ENCODE measurements around the gene METRNL. TPM values are rescaled to one million over a fixed set of nuclear protein-coding genes. Genes with fewer than 3 reads are reported as not detected.
A peak's percentile ranks its signal among the peaks of the same experiment; 100 is the strongest.

The METRNL gene
- polyA plus RNA-seq, 3 donors, result 13.1 to 133 (median 29.8) TPM

DNA sequence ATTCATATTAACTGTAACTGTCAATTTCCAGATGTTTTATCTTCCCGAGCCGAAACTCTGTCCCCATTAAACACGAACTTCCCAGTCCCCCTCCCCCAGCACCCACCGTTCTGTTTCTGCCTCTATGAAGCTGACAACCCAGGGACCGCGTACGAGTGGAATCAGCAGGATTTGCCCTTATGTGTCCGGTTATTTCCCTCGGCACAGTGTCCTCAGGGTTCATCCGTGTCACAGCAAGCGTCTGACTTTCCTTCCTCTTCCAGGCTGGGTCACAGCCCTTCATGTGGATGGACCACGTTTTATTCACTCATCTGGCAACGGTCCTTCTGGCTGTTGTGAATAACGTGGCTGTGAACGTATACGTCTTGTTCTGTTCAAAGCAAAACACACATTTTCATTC, 31.3 kb downstream of the METRNL start:
- peaks cover 25 to 38% (median 35%) of the 10 kb centered on the region in 3 donors for H3K27me3 Mint-ChIP-seq (ENCODE audit: low read depth in 3 of 3)

DNA sequence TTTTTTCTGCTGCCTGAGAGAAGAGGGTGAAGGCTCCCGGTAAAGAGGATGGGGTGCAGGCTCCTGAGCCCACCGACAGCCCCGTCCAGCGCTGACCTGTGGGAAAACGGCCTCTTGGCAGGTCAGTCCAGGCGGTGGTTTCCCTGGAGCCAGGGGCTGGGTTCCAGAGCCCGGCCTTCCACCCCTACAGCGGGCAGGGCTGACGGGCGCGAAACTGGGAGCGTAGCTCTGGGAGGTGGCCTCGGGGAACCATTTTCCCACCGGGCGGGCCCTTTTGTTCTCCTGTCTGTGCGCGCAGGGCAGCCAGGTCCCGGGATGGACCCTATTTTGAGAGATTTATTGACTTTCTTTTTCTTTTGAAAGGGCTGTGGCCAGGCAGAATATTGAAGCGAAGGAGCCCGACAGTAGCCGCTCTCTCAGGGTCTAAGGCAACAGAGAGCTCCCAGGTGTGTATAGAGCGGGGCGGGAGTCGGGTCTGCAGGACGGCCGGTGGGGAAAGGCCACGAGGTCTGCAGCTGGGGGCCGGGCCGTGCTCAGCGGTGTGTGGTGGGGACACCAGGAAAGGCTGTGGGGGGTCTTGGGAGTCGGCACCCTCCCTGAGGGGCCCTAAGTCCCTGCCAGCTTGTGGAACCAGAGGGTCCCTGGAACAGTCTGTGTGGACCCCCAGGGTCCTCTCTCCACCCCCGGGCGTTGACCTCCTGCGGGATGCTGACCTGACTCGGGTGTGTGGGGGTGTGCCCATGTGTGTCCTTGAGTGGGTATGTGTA, 32.3 kb downstream of the METRNL start:
- Histone ChIP-seq H3K36me3 (replicated peaks in 1 of 2; ENCODE audit: control insufficient read depth in 1 of 2, insufficient read depth in 2 of 2, low read length in 2 of 2) (no peaks in the 10 kb centered on the region), H4K20me1 (ENCODE audit: insufficient read depth, low read length) (no peaks in the 10 kb centered on the region), H3K27ac (ENCODE audit: low read depth in 1 of 2, low read length in 2 of 2) (no peak overlapping the region), H3K9me3 (replicated peaks in 1 of 2; ENCODE audit: control insufficient read depth in 1 of 2, insufficient read depth in 1 of 2, low read length in 2 of 2) (no peaks in the 10 kb centered on the region), H3K79me2 (ENCODE audit: insufficient read depth, low read length) (no peaks in the 10 kb centered on the region), H2AFZ (ENCODE audit: insufficient read depth, low read depth, low read length, poor library complexity, severe bottlenecking) (no peak overlapping the region), H3K27me3 (ENCODE audit: control insufficient read depth in 2 of 2, insufficient read depth in 2 of 2, low read length in 2 of 2) (no peaks in the 10 kb centered on the region), H3K4me2 (replicated peaks; ENCODE audit: extremely low read depth, low read length, poor library complexity, severe bottlenecking) (no peak overlapping the region), H3K9ac (ENCODE audit: insufficient read depth, low read length, poor library complexity, severe bottlenecking) (no peak overlapping the region), H3K4me1 (ENCODE audit: control insufficient read depth in 1 of 2, insufficient read depth in 2 of 2, low read length in 2 of 2) (peaks cover 6 to 8% of the 10 kb centered on the region in 2 donors), H3K4me3 (replicated peaks in 1 of 3; ENCODE audit: low read depth in 2 of 3, low read length in 3 of 3) (no peak overlapping the region)
- DNase-seq, result no peak
- peak overlapping the region in 2 of 7 donors; percentile 20 to 50 for H3K27ac Mint-ChIP-seq
- H3K4me3 Mint-ChIP-seq, result no peak overlapping the region
- peaks cover 22 to 39% (median 35%) of the 10 kb centered on the region in 3 donors for H3K27me3 Mint-ChIP-seq (ENCODE audit: low read depth in 3 of 3)
- peaks cover 16% of the 10 kb centered on the region for H3K4me1 Mint-ChIP-seq
- TF ChIP-seq, protein P1, sequence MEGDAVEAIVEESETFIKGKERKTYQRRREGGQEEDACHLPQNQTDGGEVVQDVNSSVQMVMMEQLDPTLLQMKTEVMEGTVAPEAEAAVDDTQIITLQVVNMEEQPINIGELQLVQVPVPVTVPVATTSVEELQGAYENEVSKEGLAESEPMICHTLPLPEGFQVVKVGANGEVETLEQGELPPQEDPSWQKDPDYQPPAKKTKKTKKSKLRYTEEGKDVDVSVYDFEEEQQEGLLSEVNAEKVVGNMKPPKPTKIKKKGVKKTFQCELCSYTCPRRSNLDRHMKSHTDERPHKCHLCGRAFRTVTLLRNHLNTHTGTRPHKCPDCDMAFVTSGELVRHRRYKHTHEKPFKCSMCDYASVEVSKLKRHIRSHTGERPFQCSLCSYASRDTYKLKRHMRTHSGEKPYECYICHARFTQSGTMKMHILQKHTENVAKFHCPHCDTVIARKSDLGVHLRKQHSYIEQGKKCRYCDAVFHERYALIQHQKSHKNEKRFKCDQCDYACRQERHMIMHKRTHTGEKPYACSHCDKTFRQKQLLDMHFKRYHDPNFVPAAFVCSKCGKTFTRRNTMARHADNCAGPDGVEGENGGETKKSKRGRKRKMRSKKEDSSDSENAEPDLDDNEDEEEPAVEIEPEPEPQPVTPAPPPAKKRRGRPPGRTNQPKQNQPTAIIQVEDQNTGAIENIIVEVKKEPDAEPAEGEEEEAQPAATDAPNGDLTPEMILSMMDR (IDR thresholded peaks at IDR 0.05), result no peak
- H3K9me3 Mint-ChIP-seq, result peaks cover 0 to 4% (median 2%) of the 10 kb centered on the region in 7 donors
- H3K36me3 Mint-ChIP-seq, result no peaks in the 10 kb centered on the region
- intact Hi-C loops (cut with micrococcal nuclease), result no loop called here
- WGBS (ENCODE audit: insufficient coverage), result 97% methylated on average over 29 of the region's 35 CpGs

More for the DNA sequence above, 31.3 kb downstream of the METRNL start:
- TF ChIP-seq, protein P1 (IDR thresholded peaks at IDR 0.05), result no peak
- no peak for DNase-seq
- peak overlapping the region in 3 of 7 donors; percentile 23 to 48 (median 36) for H3K27ac Mint-ChIP-seq
- 87% methylated on average over 10 of the region's 16 CpGs for WGBS (ENCODE audit: insufficient coverage)
- H3K9me3 Mint-ChIP-seq, result peaks cover 0 to 4% (median 2%) of the 10 kb centered on the region in 7 donors
- Histone ChIP-seq H3K9me3 (replicated peaks in 1 of 2; ENCODE audit: control insufficient read depth in 1 of 2, insufficient read depth in 1 of 2, low read length in 2 of 2) (no peaks in the 10 kb centered on the region), H3K27ac (ENCODE audit: low read depth in 1 of 2, low read length in 2 of 2) (no peak overlapping the region), H3K27me3 (ENCODE audit: control insufficient read depth in 2 of 2, insufficient read depth in 2 of 2, low read length in 2 of 2) (no peaks in the 10 kb centered on the region), H4K20me1 (ENCODE audit: insufficient read depth, low read length) (no peaks in the 10 kb centered on the region), H3K9ac (ENCODE audit: insufficient read depth, low read length, poor library complexity, severe bottlenecking) (no peak overlapping the region), H3K4me2 (replicated peaks; ENCODE audit: extremely low read depth, low read length, poor library complexity, severe bottlenecking) (no peak overlapping the region), H3K36me3 (replicated peaks in 1 of 2; ENCODE audit: control insufficient read depth in 1 of 2, insufficient read depth in 2 of 2, low read length in 2 of 2) (no peaks in the 10 kb centered on the region), H2AFZ (ENCODE audit: insufficient read depth, low read depth, low read length, poor library complexity, severe bottlenecking) (no peak overlapping the region), H3K4me3 (replicated peaks in 1 of 3; ENCODE audit: low read depth in 2 of 3, low read length in 3 of 3) (no peak overlapping the region), H3K79me2 (ENCODE audit: insufficient read depth, low read length) (no peaks in the 10 kb centered on the region), H3K4me1 (ENCODE audit: control insufficient read depth in 1 of 2, insufficient read depth in 2 of 2, low read length in 2 of 2) (peaks cover 3 to 4% of the 10 kb centered on the region in 2 donors)
- intact Hi-C loops (cut with micrococcal nuclease), result no loop called here
- peaks cover 16% of the 10 kb centered on the region for H3K4me1 Mint-ChIP-seq
- H3K4me3 Mint-ChIP-seq, result peak overlapping the region in 1 of 2 donors; percentile 26
- H3K36me3 Mint-ChIP-seq, result no peaks in the 10 kb centered on the region

Data from CD14-positive monocyte (primary cell).